Germinal center (tissue), 1 donor: ENCODE data around the gene TTC7B.
A peak's percentile ranks its signal among the peaks of the same experiment; 100 is the strongest.
"Not testable (repeated sequence)": the region's sequence is repeated elsewhere in the genome, so short reads cannot be mapped to it uniquely, and the experiment has no call there.

ENCODE experiments used
- DNase-seq: peaks from one replicate; pipeline ENCODE4 v3.0.0; 2012; ENCODE audit warnings: mixed read lengths, low spot score

Gene TTC7B

GRCh38 chr14:90526536-90526935, 289.7 kb downstream of the TTC7B start:
- DNase-seq: not testable (repeated sequence)

GRCh38 chr14:90525353-90526028, 290.7 kb downstream of the TTC7B start:
- DNase-seq: not testable (repeated sequence)

- DNase-seq: no peak
Measured at GRCh38 chr14:90523961-90524875, 292.0 kb downstream of the TTC7B start.

- no peak for DNase-seq
Measured at GRCh38 chr14:90523544-90523943, 292.7 kb downstream of the TTC7B start.

- no peak for DNase-seq
Measured at GRCh38 chr14:90522571-90523191, 293.5 kb downstream of the TTC7B start.

- no peak for DNase-seq
Measured at GRCh38 chr14:90521930-90522483, 294.2 kb downstream of the TTC7B start.

- DNase-seq: no peak
Measured at GRCh38 chr14:90521084-90521929, 294.9 kb downstream of the TTC7B start.

- DNase-seq: no peak
Measured at GRCh38 chr14:90520326-90520725, 295.9 kb downstream of the TTC7B start.

- no peak for DNase-seq
Measured at GRCh38 chr14:90519262-90519920, 296.8 kb downstream of the TTC7B start.

GRCh38 chr14:90518941-90519256, 297.3 kb downstream of the TTC7B start:
- peak; percentile 54 for DNase-seq

GRCh38 chr14:90518069-90518940, 297.9 kb downstream of the TTC7B start:
- no peak for DNase-seq

GRCh38 chr14:90517076-90517841, 299.0 kb downstream of the TTC7B start:
- DNase-seq: no peak

GRCh38 chr14:90514566-90514965, 301.7 kb downstream of the TTC7B start:
- DNase-seq: no peak

- DNase-seq: no peak
Measured at GRCh38 chr14:90514015-90514398, 302.2 kb downstream of the TTC7B start.

- DNase-seq: no peak
Measured at GRCh38 chr14:90513161-90514014, 302.8 kb downstream of the TTC7B start.

GRCh38 chr14:90512329-90512991, 303.8 kb downstream of the TTC7B start:
- DNase-seq: no peak

- no peak for DNase-seq
Measured at GRCh38 chr14:90511795-90512328, 304.4 kb downstream of the TTC7B start.

GRCh38 chr14:90511252-90511651, 305.0 kb downstream of the TTC7B start:
- DNase-seq: no peak
